Right lobe of liver (tissue), 6 donors: ENCODE data around the gene FKBP8. TPM values are rescaled to one million over a fixed set of nuclear protein-coding genes. Genes with fewer than 3 reads are reported as not detected.

Experiments used
- ATAC-seq, 4 donors: fragments of 200-7000 bp; cut with Tn5 transposase; one replicate each; pipeline ENCODE4 v1.9.1; 2020; ENCODE audit warnings: mild to moderate bottlenecking in 4 of 4, moderate library complexity in 4 of 4
- DNase-seq, 3 donors: peaks; one replicate each; pipeline ENCODE4 v3.0.0-alpha.2; 2020
- H3K27ac ChIP-seq, 3 donors: fragments of 200-600 bp; one replicate each; pipeline ENCODE4 v1.8.0; 2022
- H3K27me3 ChIP-seq, 2 donors: fragments of 200-600 bp; one replicate each; pipeline ENCODE4 v1.8.0; 2022
- H3K36me3 ChIP-seq, 4 donors: fragments of 200-600 bp; sonication (generic) in 1 of 4; one replicate each; pipeline versions ENCODE4 v1.5.1 to v1.8.0; 2017 to 2022; ENCODE audit warnings: control low read depth in 1 of 4
- H3K4me1 ChIP-seq, 4 donors: fragments of 200-600 bp; sonication (generic) in 1 of 4; one replicate each; pipeline versions ENCODE4 v1.5.1 to v1.8.0; 2017 to 2022; ENCODE audit warnings: control low read depth in 1 of 4
- H3K4me3 ChIP-seq, 3 donors: fragments of 200-600 bp; one replicate each; pipeline ENCODE4 v1.8.0; 2022
- H3K9me3 ChIP-seq, 4 donors: fragments of 200-600 bp; sonication (generic) in 1 of 4; one replicate each; pipeline versions ENCODE4 v1.5.1 to v1.8.0; 2017 to 2022; ENCODE audit warnings: control low read depth in 1 of 4
- CTCF ChIP-seq, 4 donors: fragments of 200-600 bp in 3 of 4; fragments of 450-650 bp in 1 of 4; IDR thresholded peaks; one replicate each; pipeline versions ENCODE4 v1.5.1 to v1.8.0; 2016 to 2022; ENCODE audit warnings: antibody characterized with exemption in 4 of 4, mild to moderate bottlenecking in 2 of 4
- POLR2A ChIP-seq: fragments of 450-650 bp; IDR thresholded peaks from one replicate; pipeline ENCODE4 v1.6.1; 2017; ENCODE audit warnings: antibody characterized with exemption, mild to moderate bottlenecking
- WGBS: methylation state at CpG from one replicate; pipeline ENCODE4 v1.1.6; 2018; ENCODE audit warnings: low coverage, low lambda C conversion rate; ENCODE audit not compliant: insufficient coverage; ENCODE audit errors: missing lambda C conversion rate; 5-methylcytosine and 5-hydroxymethylcytosine counted together
- intact Hi-C, 2 donors: fragments of 100-400 bp; cut with DNase I; formaldehyde crosslinking; loops; one replicate each; pipeline versions ENCODE4 v1.11.2 to v1.14.1; 2022
- total RNA-seq, 6 experiments: library from RNA; depleted of rRNA in 2 of 6; stranded (reverse); fragments of >200 nt in 2 of 6; fragmentation: NEBNext Ultra II Directional in 3 of 6; extraction: Animal tissue kit (Norgen Biotek cat#: 25700) in 3 of 6; gene quantifications; one replicate each; pipeline versions ENCODE4 v1.1.0 to v1.2.4, GENCODE V29; 2016 to 2023
- donor health status: DM: no; HTN: yes; CAD: no.
- donor health status: DM: no; HTN: no; CAD: no.
- donor health status: DM: no; HTN: no; CAD: no.
- donor health status: DM: no; HTN: yes; CAD: no.
- donor health status: DM: no; HTN: yes; CAD: no.

Gene FKBP8
- total RNA-seq, 6 experiments from 2014 or later, result 92.7 to 179 (median 118) TPM

DNA sequence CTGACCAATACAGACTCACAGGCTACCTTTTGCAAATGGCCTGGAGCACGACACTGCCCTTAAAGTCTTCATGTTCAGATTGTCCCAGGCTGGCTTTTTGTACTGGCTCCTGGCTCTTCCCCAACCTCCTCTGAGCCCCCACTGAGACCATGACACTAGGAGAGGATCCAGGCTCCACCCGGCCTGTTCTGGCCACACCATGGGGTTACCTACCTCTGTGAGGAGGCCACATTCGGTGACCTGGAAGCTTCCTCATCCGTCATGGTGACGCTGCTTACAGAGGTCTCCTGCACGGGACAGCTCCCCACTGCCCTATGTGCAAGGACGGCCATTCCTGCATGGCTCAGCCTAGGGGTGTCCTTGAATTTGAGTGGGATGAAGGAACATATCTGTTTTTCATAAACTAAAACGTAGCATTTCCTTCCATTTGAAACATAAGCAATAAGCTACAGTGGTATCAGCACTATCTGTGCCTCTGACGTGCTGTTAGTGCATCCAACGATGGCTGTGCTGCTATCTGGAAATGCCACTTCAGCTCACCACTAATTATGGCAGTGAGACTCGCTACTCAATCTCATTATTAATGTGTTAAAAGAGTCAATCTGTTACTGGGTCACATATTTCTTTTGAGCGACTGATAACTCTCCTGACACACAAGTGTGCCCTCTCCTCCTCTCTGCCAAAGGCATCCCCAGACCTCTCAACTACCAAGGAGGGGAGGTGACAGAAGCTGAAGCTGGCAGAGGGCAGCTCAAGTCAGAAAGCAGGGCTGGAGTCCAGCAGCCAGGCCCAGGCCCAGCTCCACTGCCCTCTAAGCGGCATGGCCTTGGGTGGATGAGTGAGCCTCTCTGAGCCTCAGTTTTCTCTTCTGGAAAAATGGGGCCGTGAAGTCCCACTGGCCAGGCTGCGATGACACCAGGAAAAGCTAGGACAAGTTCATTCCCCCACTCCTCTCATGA is 51.1 kb downstream of the FKBP8 start:
- peaks cover 4 to 53% (median 22%) of the 10 kb centered on the region in 4 donors for H3K4me1 ChIP-seq
- no peaks in the 10 kb centered on the region for H3K36me3 ChIP-seq
- DNase-seq (no peak), ATAC-seq (no peak)
- 82% methylated on average over 9 of the region's 15 CpGs for WGBS
- no peak for TF ChIP-seq CTCF (IDR thresholded peaks at IDR 0.05)
- no peak for TF ChIP-seq POLR2A
- H3K4me3 ChIP-seq, result no peak overlapping the region
- H3K27ac ChIP-seq, result no peak overlapping the region
- intact Hi-C loops, result no loop called here
- no peaks in the 10 kb centered on the region for H3K27me3 ChIP-seq
- H3K9me3 ChIP-seq, result no peaks in the 10 kb centered on the region

GRCh38 chr19:18490728-18491127 is 52.6 kb downstream of the FKBP8 start:
- peaks cover 4 to 47% (median 18%) of the 10 kb centered on the region in 4 donors for H3K4me1 ChIP-seq
- intact Hi-C loops, result no loop called here
- WGBS, result 83% methylated on average over 2 of the region's 6 CpGs

DNA sequence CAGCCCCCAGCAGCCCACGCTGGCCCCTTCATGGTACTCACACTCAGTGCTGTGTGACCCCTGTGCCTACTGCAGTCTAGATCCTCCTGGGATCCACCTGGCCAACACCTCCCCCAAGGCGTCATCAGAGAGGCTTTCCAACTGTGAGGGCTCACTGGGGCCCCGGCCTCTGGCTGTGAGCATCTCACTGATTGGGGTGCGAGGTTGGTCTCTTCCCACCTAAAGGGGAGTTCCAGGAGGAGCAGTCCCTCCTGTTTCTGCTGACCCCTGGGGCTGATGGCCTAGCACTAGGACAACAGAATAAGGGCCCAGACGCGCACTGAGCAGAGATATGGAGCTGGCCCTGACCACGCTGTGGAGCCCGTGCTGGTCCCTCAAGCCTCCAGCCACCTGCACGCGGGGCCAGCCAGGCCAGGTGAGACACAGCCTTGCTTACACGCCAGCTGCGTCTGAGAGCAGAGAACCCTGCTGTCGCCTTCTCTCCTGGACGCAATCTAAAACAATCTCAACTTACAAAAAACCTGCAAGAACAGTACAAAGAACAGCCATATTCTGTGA is 53.7 kb downstream of the FKBP8 start:
- ATAC-seq, result peak in 1 of 4 donors; percentile 1

More at GRCh38 chr19:18490728-18491127, 52.6 kb downstream of the FKBP8 start:
- no peak overlapping the region for H3K27ac ChIP-seq
- no peak for TF ChIP-seq CTCF (IDR thresholded peaks at IDR 0.05)
- no peak for TF ChIP-seq POLR2A
- no peak overlapping the region for H3K4me3 ChIP-seq
- no peaks in the 10 kb centered on the region for H3K27me3 ChIP-seq
- H3K9me3 ChIP-seq, result no peaks in the 10 kb centered on the region
- no peak for DNase-seq
- no peak for ATAC-seq
- no peaks in the 10 kb centered on the region for H3K36me3 ChIP-seq

More for the DNA sequence above, 53.7 kb downstream of the FKBP8 start:
- Histone ChIP-seq H3K36me3 (no peaks in the 10 kb centered on the region), H3K27me3 (no peaks in the 10 kb centered on the region), H3K27ac (peak overlapping the region in 2 of 3 donors; percentile 73 to 75), H3K9me3 (no peaks in the 10 kb centered on the region), H3K4me1 (peaks cover 4 to 46% (median 19%) of the 10 kb centered on the region in 4 donors), H3K4me3 (no peak overlapping the region)
- WGBS, result 67% methylated on average over 3 of the region's 14 CpGs
- intact Hi-C loops, result no loop called here
- TF ChIP-seq POLR2A (no peak), CTCF (IDR thresholded peaks at IDR 0.05) (no peak)
- DNase-seq, result no peak
